Lower leg skin (tissue), 4 donors: ENCODE measurements around the gene NKAIN2. TPM values are rescaled to one million over a fixed set of nuclear protein-coding genes. Genes with fewer than 3 reads are reported as not detected.

Source experiments
- DNase-seq, 2 donors: peaks; one replicate each; pipeline ENCODE4 v3.0.0-alpha.2; 2019; ENCODE audit warnings: low spot score in 2 of 2
- H3K4me3 ChIP-seq: fragments of 200-600 bp; sonication (generic); 2 replicates; pipeline ENCODE4 v1.5.1; 2017; ENCODE audit warnings: mild to moderate bottlenecking, low read depth; ENCODE audit not compliant: poor library complexity, severe bottlenecking
- POLR2A ChIP-seq, 2 donors: fragments of 450-650 bp; IDR thresholded peaks; one replicate each; pipeline ENCODE4 v1.6.1; 2016 to 2017; ENCODE audit warnings: antibody characterized with exemption in 2 of 2, mild to moderate bottlenecking in 1 of 2, moderate library complexity in 1 of 2
- WGBS, 2 donors: methylation state at CpG; one replicate each; pipeline ENCODE4 v1.1.5; 2018; 5-methylcytosine and 5-hydroxymethylcytosine counted together
- intact Hi-C: fragments of 100-400 bp; cut with DNase I; formaldehyde crosslinking; loops from one replicate; pipeline ENCODE4 v1.15.0; 2023; ENCODE audit warnings: low total_unique reads
- total RNA-seq, 4 donors: library from RNA; depleted of rRNA; stranded (reverse); fragments of >200 nt; gene quantifications; one replicate each; pipeline ENCODE4 v1.1.0, GENCODE V29; 2016
- TF ChIP-seq, protein P1 (sequence below), 3 donors: fragments of 450-650 bp; IDR thresholded peaks; one replicate each; pipeline ENCODE4 v1.5.1; 2016; ENCODE audit warnings: antibody characterized with exemption in 3 of 3, mild to moderate bottlenecking in 3 of 3, moderate library complexity in 2 of 3

The NKAIN2 gene
- total RNA-seq, 4 donors from 2014 or later: 0.37 TPM; not detected in 3

DNA sequence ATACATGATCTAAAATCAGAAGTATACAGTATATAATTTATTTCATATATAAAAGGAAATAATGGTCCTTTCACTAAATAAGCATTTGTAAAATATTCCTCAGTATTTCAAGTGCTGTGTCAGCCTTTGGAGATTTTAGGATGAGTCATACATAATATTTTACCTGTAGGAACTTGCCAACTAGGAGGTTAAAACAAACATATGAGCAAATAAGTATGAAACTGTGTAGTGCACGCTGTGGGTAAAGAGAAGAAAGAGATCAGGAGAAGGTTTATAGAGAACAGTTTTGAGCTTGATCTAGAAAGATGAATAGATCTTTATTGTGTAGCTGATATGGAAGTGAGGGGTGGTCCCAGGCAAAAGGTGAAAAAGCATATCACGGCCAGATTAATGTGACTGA, 988.7 kb downstream of the NKAIN2 start:
- intact Hi-C loops: no loop called here
- TF ChIP-seq, protein P1, sequence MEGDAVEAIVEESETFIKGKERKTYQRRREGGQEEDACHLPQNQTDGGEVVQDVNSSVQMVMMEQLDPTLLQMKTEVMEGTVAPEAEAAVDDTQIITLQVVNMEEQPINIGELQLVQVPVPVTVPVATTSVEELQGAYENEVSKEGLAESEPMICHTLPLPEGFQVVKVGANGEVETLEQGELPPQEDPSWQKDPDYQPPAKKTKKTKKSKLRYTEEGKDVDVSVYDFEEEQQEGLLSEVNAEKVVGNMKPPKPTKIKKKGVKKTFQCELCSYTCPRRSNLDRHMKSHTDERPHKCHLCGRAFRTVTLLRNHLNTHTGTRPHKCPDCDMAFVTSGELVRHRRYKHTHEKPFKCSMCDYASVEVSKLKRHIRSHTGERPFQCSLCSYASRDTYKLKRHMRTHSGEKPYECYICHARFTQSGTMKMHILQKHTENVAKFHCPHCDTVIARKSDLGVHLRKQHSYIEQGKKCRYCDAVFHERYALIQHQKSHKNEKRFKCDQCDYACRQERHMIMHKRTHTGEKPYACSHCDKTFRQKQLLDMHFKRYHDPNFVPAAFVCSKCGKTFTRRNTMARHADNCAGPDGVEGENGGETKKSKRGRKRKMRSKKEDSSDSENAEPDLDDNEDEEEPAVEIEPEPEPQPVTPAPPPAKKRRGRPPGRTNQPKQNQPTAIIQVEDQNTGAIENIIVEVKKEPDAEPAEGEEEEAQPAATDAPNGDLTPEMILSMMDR (IDR thresholded peaks at IDR 0.05): no peak
- no peak for TF ChIP-seq POLR2A (IDR thresholded peaks at IDR 0.05)
- WGBS, 2 donors: 52 to 53% methylated on average over 2 of the region's 2 CpGs
- DNase-seq: no peak
- no peak overlapping the region for H3K4me3 ChIP-seq

DNA sequence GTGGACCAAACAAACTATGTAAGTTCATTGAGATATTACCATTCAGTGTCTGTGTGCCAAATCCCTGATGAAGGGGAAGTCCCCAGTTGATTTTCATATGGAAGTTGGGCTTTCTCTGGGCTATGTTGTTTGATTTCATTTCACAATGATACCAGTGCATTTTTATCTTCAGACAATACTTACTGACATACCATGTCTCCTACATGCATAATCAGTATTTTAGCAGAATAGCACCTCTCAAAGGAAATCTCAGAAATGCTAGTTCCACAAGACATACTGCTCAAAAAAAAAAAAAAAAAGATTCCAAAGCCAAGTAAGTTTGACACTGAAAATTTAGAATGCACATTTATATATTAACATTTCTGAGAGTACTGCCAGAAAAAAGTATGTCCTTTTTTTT, 989.7 kb downstream of the NKAIN2 start:
- intact Hi-C loops: no loop called here
- no peak for DNase-seq
- H3K4me3 ChIP-seq: no peak overlapping the region
- no peak for TF ChIP-seq POLR2A (IDR thresholded peaks at IDR 0.05)
- TF ChIP-seq, protein P1 (IDR thresholded peaks at IDR 0.05): no peak

DNA sequence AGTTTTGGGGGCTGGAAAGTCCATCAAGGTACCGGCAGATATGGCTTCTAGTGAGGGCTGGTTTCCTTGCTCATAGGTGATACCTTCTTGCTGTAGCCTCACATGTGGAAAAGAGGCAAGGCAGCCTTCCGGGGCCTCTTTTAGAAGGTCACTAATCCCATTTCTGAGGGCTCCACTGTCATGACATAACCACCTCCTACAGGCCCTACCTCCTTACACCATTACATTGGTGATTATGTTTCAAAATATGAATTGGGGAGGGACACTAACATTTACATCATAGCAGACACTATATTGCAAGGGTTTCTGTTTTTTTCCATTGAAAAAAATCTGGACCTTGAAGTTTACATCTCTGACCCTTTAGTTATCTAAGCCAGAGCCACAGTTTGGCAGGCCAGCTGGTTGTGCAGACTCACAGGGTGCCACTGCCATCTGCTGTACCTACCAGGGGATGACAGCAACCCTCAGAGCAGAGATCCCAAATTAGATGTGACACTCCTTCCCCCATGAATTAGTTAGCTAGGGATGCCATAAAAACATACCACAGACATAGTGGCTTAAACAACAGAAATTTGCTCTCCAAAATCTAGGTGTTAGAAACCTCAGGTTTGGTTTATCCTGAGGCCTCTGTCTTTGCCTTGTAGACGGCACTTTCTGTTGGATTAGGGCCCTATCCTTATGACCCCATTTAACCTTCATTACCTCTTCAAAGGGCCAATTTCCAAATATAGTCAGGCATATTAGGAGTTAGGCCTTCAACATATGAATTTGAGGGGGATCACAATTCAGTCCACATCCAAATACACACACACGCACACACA, 992.2 kb downstream of the NKAIN2 start:
- no peak overlapping the region for H3K4me3 ChIP-seq
- 91 to 92% methylated on average over 4 of the region's 4 CpGs for WGBS, 2 donors
- intact Hi-C loops: no loop called here
- no peak for DNase-seq
- TF ChIP-seq, protein P1 (IDR thresholded peaks at IDR 0.05): no peak
- TF ChIP-seq POLR2A (IDR thresholded peaks at IDR 0.05): no peak

DNA sequence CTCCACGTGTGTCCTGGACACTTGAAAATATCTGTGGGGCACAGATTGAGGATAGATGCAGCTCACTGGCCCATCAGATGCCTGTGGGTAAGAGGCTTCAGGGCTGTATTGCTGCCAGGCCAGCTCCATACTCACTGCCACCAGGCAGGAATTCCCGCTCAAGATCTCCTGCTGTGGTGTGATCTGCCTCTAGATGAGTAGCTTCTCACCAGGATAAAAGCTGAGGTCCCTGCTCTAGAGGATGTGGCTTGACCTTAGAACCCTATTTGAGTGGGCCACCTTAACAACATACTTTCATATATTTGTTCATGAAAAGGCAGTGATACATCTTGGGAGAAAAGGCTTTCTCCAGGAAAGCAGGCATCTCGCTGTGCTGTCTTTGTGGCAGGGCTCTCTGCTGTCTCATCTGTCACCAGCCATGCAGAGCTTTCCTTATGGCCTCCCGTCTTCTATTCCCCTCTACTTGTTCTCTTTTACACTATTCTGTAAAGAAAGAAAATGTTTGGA, 992.9 kb downstream of the NKAIN2 start:
- no peak for TF ChIP-seq POLR2A (IDR thresholded peaks at IDR 0.05)
- intact Hi-C loops: no loop called here
- no peak overlapping the region for H3K4me3 ChIP-seq
- DNase-seq: no peak
- WGBS, 2 donors: 84 to 93% methylated on average over 4 of the region's 4 CpGs

DNA sequence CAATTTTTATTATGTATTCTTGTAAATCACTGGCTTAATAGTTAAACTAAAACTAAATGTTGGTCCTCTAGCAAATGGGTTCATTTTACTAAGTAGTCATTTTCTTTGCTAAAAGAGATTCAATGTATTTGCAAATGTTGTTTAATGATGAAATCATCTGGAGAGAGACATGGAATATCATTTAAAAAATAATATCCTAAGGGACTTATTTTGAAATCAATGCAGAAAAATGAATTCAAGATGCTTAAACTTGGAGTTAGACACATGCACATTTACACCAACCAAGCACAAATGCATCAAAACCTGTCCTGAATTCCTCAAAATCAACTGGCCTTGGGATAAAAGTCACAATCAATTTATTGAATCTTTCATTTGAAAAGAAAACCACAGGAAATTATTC, 993.6 kb downstream of the NKAIN2 start:
- no peak for DNase-seq
- TF ChIP-seq, protein P1 (IDR thresholded peaks at IDR 0.05): no peak
- TF ChIP-seq POLR2A (IDR thresholded peaks at IDR 0.05): no peak
- intact Hi-C loops: no loop called here

DNA sequence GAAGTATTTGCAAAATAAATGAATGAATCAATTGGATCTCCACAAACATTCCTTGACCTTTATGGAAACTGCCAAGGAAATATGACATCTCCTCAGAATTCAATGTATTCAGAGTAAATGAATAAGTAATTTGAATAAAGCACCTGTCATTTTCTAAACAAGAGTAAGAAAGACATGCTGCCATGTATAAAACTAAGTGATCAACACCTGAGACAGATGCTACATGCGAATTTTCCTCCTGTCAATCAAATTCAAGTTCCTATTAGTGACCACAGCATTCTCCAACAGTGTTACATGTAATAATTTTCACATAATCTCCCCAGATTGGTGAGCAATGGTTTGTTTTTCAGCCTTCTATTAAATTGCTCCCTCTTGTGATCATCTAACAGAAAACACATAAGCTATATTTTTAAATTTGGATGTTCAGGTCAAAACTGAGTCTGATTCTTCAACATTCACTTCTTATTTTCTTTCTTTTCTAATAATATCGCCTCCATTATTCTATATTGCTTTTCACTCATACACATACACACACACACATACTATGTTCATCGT, 995.4 kb downstream of the NKAIN2 start:
- no peak overlapping the region for H3K4me3 ChIP-seq
- 83 to 86% methylated on average over 3 of the region's 3 CpGs for WGBS, 2 donors
- no peak for TF ChIP-seq POLR2A (IDR thresholded peaks at IDR 0.05)
- TF ChIP-seq, protein P1 (IDR thresholded peaks at IDR 0.05): no peak
- intact Hi-C loops: no loop called here
- DNase-seq: no peak

More for the DNA sequence above, 993.6 kb downstream of the NKAIN2 start:
- H3K4me3 ChIP-seq: no peak overlapping the region
